ENCODE measurements around the gene CAPN11. TPM values are rescaled to one million over a fixed set of nuclear protein-coding genes. Genes with fewer than 3 reads are reported as not detected.

CAPN11 gene
- total and polyA plus RNA-seq, 2 donors (not counting 3 experiments of a cell fraction or from before 2014, with no cell fraction given) = 1.4 to 1.7 TPM

DNA sequence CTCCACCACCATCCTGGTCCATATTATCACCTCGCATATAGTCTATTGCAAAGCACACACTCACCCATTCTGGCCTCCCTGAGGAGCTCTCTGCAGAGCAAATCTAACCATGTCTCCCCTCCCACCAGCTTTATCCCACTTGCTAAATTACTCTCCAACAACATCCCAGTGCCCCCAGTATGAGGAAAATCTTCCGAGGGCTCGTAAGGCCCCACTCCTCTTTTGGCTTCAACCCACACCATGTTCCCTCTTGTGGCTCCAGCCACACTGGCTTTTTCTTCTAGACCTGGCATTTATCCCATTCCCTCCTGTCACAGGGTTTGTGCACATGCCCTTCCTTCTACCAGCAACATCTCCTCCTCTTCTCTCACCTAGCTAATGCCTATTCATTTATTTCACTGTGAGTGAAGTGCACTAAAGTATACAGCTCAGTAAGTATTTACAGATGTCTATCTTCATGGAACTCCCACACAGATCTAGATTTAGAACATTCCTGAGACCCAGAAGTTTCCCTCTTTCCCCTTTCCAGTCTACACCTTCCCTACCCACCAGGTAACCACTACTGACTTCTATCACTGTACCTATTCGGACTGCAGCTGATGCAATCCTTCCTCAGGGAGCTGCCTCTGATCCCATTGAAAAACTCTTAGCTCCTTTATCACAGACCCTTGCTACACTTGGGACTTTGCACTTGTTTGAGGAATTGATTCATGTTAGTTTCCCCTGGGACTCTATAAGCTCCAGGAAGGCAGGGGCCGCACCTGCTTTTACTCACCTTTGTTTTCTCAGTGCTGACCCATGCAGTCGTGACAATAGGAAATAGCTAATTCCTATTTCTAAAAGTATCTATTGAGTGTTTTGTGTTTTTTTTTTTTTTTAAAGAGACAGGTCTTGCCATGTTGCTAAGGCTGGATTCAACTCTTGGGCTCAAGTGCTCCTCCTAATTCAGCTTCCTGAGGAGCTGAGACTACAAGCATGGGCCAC is 46.9 kb upstream of the CAPN11 start:
- Histone ChIP-seq H3K79me2 (ENCODE audit: control insufficient read depth, insufficient read depth, low read length) (peaks cover 13% of the 10 kb centered on the region), H3K4me2 (ENCODE audit: insufficient read depth, low read length) (no peak overlapping the region), H3K36me3 (ENCODE audit: control insufficient read depth in 2 of 2, extremely low read depth in 1 of 2, insufficient read depth in 2 of 2, low read length in 2 of 2) (peaks cover 5 to 27% of the 10 kb centered on the region in 2 experiments), H4K20me1 (replicated peaks; ENCODE audit: control insufficient read depth, extremely low read depth, insufficient read depth, low read length) (no peaks in the 10 kb centered on the region), H3K4me1 (ENCODE audit: control insufficient read depth, extremely low read depth, insufficient read depth, low read length) (peaks cover 21% of the 10 kb centered on the region), H3K9ac (replicated peaks; ENCODE audit: extremely low read depth, insufficient read depth, low read length) (no peak overlapping the region), H3K9me3 (replicated peaks; ENCODE audit: control insufficient read depth, insufficient read depth, low read length) (no peaks in the 10 kb centered on the region), H3K27ac (ENCODE audit: insufficient read depth, low read depth, low read length) (no peak overlapping the region), H3K4me3 (replicated peaks in 1 of 3; ENCODE audit: insufficient read depth in 1 of 3, low read depth in 1 of 3, low read length in 3 of 3) (no peak overlapping the region), H3K27me3 (ENCODE audit: control insufficient read depth in 2 of 2, insufficient read depth in 2 of 2, low read length in 2 of 2) (no peaks in the 10 kb centered on the region), H2AFZ (ENCODE audit: low read depth, low read length) (no peak overlapping the region), H3K9me1 (replicated peaks; ENCODE audit: control insufficient read depth, extremely low read depth, insufficient read depth, low read length) (no peaks in the 10 kb centered on the region)
- no TSS peak for BruUV-seq (replicated peaks)
- intact Hi-C loops (cut with micrococcal nuclease) (no loop called here), dilution Hi-C loops (cut with MboI; ENCODE audit: extremely low pct_ligation_motif_present, low sequenced_read_pairs) (no loop called here)
- no peak for DNase-seq (ENCODE audit: low read depth, low spot score)
- FAIRE-seq = no peak
- ChIA-PET POLR2A (interaction anchor here (0.6 kb wide), 1 partner anchor 16 kb away, joined by 5 read pairs; the partner anchor contains the start of gene TMEM63B), CTCF (interaction anchor here (1.5 to 4.0 kb wide), 4 partner anchors 10 to 38 kb away, joined by 4 to 28 read pairs (median 15); no protein-coding TSS in a partner anchor)
- TF ChIP-seq, protein P1, sequence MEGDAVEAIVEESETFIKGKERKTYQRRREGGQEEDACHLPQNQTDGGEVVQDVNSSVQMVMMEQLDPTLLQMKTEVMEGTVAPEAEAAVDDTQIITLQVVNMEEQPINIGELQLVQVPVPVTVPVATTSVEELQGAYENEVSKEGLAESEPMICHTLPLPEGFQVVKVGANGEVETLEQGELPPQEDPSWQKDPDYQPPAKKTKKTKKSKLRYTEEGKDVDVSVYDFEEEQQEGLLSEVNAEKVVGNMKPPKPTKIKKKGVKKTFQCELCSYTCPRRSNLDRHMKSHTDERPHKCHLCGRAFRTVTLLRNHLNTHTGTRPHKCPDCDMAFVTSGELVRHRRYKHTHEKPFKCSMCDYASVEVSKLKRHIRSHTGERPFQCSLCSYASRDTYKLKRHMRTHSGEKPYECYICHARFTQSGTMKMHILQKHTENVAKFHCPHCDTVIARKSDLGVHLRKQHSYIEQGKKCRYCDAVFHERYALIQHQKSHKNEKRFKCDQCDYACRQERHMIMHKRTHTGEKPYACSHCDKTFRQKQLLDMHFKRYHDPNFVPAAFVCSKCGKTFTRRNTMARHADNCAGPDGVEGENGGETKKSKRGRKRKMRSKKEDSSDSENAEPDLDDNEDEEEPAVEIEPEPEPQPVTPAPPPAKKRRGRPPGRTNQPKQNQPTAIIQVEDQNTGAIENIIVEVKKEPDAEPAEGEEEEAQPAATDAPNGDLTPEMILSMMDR (IDR thresholded peaks at IDR 0.05; ENCODE audit: extremely low read depth in 1 of 2, insufficient read depth in 1 of 2, low read depth in 1 of 2, low read length in 2 of 2) = no peak
- TF ChIP-seq POLR2A (IDR thresholded peaks at IDR 0.05; ENCODE audit: low read depth, low read length) (no peak), JUN (IDR thresholded peaks at IDR 0.05; ENCODE audit: borderline replicate concordance, insufficient read depth, insufficient read length, low read depth) (no peak), POLR2AphosphoS5 (IDR thresholded peaks at IDR 0.05; ENCODE audit: insufficient read depth, low read depth, low read length) (no peak), MYC (IDR thresholded peaks at IDR 0.05; ENCODE audit: low read depth, low read length) (no peak), FOS (IDR thresholded peaks at IDR 0.05; ENCODE audit: borderline replicate concordance, insufficient read depth, low read length) (no peak), EZH2 (IDR thresholded peaks at IDR 0.05; ENCODE audit: borderline replicate concordance, low read depth, low read length, severe bottlenecking) (no peak), GATA2 (IDR thresholded peaks at IDR 0.05; ENCODE audit: insufficient read depth, insufficient read length, low read depth, low read length) (no peak)
- TF ChIP-seq, protein P2, sequence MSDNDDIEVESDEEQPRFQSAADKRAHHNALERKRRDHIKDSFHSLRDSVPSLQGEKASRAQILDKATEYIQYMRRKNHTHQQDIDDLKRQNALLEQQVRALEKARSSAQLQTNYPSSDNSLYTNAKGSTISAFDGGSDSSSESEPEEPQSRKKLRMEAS (IDR thresholded peaks at IDR 0.05; ENCODE audit: insufficient read depth, insufficient read length) = no peak

All from endothelial cell of umbilical vein (primary cell).